Stimulated activated CD4-positive, alpha-beta T cell treated with anti-CD3 and anti-CD28 coated beads, Interleukin-15, amount 100 ng/mL, for 1 hour (primary cell): ENCODE data around the gene ZNF337.
A peak's percentile ranks its signal among the peaks of the same experiment; 100 is the strongest.
"Not testable (repeated sequence)": the region's sequence is repeated elsewhere in the genome, so short reads cannot be mapped to it uniquely, and the experiment has no call there.

ENCODE experiments used
- DNase-seq, 2 donors: peaks; one replicate each; pipeline ENCODE4 v3.0.0-alpha.2; 2020; ENCODE audit warnings: low read depth in 1 of 2, low spot score in 1 of 2

ZNF337 gene

DNA sequence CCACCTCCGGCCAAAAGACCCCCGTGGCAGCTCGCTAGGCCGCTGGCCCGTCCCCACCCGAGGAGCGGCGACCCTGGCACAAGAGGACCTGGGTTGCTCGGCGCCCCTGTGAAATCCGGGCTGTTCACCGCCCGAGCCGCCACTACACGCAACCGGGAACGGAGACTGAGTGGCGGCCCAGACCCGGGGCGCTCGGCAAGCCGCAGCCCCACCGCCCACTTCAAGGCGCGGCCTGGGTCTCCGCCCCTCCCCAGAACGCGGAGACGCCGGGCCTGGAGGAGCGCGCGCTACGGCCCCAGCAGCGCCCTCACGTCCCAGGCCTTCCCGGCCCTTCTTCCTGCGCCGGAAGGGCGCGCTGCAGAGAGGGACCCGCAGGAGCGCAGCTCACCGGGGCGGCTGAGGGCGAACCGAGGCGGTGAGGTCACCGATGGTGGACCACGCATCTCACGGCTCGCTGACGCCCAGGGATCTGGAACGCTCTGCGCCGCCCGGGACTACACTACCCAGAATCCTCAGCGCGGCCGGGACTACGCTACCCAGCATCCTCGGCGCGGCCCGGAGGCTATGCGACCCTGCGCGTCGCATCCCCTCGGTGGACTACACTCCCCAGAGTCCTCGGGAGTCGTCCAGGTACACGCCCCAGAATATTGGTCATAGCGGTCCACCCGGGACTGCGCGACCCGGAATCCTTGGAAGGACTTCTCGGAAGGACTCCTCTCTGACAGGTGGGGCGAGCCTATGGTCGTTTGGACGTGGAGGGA lies at the start of gene ZNF337:
Gene ZNF337, minus strand, starts transcription at position 483 of the 761 bp plus-strand sequence. CDS start 10,436 bp downstream, outside the sequence.
- peak; percentile 83 to 90 for DNase-seq

DNA sequence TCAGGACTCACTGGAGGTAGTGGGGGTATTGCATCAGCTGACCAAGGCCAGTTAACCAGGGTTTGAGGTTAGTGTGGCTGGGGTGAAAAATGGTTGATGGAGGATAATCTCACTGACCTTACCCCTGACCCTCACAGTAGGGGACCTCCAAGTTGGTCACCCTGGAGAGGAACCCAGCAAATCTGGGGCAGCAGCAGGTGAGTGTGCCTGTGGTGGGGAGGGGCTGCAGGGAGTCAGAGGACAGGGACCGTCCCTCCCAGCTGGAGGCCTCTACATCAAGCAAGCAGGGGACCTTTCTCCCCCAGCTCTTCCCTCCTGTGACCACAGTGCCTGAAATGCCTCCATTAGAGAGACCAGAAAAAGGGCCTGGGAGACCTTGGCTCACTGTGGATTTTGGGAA lies 49.1 kb upstream of the ZNF337 start:
- DNase-seq: no peak

DNA sequence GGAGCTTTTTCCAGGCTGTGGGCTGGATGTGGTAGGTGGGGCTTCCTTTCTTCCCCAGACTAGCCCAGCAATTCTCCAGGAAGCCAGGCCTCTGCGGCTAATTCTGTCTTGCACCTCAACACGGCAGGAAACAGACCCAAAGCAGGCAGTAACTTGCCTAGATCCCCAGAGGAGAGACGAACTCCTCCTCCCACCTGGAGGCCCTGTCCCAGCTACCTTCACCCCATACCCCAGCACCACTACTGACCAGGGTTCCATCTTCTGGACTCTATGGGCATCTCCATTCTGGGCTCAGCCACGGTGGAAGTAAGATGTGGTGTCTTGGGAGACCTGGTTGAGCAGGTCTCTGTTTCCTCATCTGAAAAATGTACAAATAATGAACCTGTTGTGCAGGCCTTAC lies 48.4 kb upstream of the ZNF337 start:
- DNase-seq: no peak

DNA sequence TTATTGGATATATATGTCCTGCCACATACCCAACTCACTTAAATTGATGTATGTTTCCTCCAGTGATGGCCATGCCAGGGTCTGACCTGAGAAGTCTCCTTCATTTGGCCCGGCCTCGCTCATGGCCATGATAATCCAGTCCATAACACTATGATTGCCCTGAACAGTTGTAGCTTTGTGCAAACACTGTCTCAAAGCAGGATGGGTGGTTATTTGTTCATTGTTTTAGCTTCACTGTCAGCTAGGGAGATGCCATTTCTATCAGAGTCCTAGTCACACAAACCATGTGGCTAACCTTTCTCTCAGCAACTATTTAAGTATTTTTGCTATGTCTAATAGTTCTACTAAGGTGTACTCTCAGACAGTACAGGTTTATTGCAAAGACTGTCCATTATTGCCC lies 47.6 kb upstream of the ZNF337 start:
- DNase-seq: no peak

DNA sequence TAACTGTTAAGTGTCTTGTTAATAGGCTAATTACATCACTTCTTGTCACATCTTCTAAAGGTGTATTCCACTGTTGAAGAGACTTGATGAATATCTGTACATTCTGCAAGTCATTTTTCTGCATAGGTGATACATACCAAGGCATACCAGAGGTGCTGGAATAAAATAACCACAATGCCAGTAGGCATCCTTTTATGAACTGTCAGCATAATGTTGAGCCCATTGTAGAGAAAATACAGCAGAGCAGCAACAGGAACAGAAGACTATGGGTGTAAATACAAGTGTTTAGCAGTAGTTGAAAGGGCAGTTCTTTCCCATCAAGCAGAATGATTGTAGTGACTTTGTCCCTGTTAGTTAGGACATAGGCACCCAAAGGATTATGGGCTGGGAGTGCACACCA lies 44.4 kb upstream of the ZNF337 start:
- DNase-seq: no peak

DNA sequence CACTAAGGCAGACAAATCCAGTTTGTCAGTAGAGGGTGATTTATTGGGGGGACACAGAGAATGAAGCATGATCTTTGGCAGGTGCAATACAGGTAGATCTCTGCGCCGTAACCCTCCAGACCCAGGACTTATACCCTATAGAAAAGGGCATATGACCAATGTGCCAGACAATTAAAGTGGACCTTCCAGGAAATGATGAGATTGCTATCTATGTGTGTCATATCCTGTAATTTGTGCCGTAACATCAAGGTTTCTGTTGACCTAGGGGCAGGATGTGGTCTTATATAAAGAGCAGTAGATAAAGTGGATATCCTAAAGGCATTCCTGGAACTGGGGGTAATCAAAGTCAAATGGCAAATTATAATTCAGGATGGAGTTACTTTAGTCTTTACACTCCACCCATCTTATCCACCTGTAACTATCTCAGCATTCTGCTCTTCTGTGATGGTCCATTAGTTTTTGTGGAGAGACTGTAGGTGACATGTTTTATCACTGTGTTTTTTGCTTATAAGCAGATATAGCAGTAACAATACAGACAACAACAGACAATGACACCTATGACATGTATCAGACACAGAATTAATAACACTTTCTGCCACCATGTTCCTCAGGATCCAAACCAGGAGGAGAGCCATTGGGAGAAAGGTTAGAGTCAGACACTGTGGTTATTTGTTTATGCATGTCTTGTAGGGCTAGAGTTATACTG lies 43.1 kb upstream of the ZNF337 start:
- DNase-seq: no peak

DNA sequence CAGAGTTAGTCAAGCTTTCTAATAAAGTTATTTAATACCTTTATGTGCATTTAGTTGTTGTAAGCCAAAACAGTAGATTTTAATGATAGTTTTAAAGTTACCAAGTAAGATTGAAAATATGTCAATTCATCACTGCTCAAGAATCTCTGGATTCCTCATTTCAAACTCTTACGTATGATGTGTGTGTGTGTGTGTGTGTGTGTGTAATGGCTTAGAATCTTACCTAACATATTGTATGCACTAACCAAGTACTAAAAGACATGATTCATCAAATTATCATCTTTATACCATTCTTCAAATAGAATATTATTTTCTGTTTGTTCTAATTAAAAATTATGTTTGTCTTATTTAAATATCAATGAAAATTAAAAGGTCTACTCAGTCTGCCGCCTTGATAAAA lies 41.5 kb upstream of the ZNF337 start:
- DNase-seq: no peak

DNA sequence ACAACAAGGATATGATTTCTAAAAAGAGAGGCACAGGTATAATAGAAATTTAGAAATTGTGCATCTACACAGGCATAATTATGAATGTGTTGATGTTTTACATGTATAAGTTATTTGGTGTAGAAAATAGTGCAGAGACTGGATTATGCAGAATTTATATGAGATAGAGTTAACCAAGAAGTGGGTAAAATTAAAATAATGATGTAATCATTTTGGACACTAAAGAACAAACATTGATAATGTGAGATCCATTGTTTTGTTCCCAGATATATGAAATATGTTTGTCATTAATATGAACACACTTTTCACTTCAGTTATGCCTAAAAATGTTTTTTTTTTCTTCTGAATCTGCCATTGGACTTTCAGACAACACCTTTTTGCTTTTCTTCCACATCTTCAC lies 37.2 kb upstream of the ZNF337 start:
- DNase-seq: no peak

DNA sequence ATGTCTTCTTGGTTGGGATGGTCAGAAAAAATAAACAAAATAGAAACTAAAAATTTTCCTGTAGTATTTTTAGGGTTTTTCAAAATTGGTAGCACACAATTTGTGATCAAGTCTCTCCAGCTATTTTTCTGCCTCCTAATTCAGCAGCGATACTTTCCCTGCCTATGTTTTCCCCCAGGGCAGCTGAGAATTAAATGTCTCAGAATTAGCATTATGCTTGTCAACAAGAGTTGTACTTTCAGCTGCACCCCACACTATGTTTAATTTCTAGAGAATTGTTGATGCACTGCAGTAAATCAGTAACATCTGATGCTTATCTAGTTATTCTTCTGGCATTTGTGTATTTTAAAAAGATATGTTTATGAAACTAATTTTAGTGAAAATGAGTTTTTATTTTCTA lies 34.2 kb upstream of the ZNF337 start:
- no peak for DNase-seq

DNA sequence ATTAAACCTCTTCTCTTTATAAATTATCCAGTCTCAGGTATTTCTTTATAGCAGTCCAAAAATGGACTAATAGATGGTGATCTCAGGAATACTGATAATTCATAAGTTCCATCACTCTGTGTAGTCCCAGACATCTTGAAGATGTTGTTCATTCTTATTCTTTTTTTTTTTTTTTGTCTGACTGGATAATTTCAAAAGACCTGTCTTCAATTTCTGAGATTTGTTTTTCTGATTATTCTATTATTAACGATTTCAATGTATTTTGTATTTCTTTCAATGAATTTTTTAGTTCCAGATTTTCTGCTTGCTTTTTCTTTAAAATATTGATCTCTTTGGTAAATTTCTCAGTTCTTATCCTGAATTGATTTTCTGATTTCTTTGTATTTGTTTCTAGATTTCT lies 29.7 kb upstream of the ZNF337 start:
- no peak for DNase-seq

DNA sequence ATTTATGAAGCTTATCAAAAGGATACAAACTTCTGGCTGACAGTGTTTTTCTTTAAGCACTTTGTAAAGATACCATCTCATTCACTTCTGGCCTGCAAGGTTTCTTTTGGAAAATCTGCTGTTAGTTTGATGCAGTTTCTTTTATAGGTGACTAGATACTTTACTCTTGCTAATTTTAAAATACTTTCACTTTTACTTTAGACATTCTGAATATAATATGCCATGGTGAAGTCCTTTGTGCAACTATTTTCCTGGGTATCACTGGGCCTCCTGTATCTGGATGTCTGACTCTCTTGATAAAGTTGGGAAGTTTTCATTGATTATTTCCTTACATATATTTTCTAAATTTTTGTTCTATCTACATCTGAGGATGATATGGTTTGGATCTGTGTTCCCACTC lies 29.0 kb upstream of the ZNF337 start:
- no peak for DNase-seq

DNA sequence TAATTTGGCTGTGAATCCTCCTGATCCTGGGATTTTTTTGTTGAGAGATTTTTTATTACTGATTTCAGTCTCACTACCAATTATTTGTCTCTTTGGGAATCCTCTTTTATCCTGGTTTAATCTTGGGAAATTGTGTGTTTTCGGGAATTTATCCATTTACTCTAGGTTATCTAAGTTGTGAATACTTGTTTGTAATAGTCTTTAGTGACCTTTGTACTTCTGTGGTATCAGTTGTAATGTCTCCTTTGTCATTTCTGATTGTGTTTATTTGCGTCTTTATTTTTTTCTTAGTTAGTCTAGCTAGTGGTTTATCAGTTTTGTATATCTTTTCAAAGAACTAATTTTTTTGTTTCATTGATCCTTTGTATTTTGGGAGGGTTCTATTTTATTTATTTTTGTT lies 27.3 kb upstream of the ZNF337 start:
- no peak for DNase-seq

DNA sequence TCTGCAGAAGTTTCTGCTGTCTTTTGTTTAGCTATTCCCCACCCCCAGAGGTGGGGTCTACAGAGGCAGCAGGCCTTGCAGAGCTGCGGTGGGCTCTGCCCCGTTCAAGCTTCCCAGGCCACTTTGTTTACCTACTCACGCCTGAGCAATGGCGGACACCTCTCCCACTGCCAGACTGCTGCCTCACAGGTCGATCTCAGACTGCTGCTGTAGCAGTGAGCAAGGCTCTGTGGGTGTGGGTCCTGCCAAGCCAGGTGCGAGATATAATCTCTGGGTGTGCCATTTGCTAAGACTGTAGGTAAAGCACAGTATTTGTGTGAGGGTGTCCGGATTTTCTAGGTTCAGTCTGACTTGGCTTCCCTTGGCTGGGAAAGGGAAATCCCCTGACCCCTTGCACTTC lies 23.6 kb upstream of the ZNF337 start:
- no peak for DNase-seq

DNA sequence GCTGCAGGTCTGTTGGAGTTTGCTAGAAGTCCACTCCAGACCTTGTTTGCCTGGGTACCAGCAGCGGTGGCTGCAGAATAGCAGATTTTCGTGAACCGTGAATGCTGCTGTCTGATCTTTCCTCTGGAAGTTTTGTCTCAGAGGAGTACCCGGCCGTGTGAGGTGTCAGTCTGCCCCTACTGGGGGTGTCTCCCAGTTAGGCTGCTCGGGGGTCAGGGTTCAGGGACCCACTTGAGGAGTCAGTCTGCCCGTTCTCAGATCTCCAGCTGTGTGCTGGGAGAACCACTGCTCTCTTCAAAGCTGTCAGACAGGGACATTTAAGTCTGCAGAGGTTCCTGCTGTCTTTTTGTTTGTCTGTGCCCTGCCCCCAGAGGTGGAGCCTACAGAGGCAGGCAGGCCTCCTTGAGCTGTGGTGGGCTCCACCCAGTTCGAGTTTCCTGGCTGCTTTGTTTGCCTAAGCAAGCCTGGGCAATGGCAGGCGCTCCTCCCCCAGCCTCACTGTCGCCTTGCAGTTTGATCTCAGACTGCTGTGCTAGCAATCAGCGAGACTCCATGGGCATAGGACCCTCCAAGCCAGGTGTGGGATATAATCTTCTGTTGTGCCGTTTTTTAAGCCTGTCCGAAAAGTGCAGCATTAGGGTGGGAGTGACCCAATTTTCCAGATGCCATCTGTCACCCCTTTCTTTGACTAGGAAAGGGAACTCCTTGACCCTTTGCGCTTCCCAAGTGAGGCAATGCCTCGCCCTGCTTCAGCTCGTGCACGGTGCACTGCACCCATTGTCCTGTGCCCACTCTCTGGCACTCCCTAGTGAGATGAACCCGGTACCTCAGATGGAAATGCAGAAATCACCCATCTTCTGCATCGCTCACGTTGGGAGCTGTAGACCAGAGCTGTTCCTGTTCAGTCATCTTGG lies 22.5 kb upstream of the ZNF337 start:
- peak in 1 of 2 donors; percentile 21 for DNase-seq

DNA sequence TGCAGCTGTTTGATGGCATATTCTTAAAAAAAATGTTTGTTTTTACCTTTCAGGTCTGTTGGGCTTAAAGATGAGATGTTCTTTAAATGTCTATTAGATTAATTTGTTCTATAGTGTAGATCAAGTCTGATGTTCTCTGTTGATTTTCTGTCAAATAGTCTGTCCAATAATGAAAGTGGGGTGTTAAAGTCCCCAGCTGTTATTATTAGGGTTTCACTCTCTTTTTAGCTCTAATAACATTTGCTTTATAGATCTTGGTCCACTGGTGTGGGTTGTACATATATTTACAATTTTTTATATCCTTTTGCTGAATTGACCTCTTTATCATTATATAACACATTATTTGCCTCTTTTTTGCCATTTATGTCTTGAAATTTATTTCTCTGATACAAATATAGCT lies 11.0 kb upstream of the ZNF337 start:
- DNase-seq: no peak

DNA sequence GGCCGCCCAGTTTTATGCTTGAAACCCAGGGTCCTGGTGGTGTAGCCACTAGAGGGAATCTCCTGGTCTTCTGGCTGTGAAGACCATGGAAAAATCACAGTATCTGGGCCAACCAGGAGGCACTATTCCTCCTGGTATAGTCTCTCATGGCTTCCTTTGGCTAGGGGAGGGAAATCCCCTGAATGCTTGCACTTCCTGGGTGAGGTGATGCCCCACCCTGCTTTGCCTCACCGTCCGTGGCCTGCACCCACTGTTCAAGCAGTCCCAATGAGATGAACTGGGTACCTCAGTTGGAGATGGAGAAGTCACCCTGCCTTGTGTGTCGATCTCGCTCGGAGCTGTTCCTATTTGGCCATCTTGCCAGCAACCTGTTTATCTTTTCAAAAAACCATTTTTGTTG lies 10.1 kb upstream of the ZNF337 start:
- no peak for DNase-seq

DNA sequence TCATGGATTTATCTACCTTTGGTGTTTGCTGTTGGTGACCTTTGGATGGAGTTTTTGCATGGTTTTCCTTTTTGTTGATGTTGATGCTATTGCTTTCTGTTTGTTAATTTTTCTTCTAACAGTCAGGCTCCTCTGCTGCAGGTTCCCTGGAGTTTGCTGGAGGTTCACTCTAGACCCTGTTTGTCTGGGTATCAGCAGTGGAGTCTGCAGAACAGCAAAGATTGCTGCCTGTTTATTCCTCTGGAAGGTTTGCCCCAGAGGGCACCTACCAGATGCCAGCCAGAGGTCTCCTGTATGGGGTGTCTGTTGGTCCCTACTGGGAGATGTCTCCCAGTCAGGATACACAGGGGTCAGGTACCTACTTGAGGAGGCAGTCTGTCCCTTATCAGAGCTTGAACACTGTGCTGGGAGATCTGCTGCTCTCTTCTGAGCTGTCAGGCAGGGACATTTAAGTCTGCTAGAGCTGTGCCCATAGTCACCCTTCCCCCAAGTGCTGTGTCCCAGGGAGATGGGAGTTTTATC lies 9.2 kb upstream of the ZNF337 start:
- DNase-seq: no peak

DNA sequence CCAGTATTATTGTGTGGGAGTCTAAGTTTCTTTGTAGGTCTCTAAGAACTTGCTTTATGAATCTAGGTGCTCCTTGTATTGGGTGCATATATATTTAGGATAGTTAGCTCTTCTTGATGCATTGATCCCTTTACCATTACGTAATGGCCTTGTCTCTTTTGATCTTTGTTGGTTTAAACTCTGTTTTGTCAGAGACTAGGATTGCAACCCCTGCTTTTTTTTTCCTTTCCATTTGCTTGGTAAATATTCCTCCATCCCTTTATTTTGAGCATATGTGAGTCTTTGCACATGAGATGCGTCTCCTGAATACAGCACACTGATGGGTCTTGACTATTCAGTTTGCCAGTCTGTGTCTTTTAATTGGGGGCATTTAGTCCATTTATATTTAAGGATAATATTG lies 7.7 kb upstream of the ZNF337 start:
- not testable (repeated sequence) for DNase-seq

DNA sequence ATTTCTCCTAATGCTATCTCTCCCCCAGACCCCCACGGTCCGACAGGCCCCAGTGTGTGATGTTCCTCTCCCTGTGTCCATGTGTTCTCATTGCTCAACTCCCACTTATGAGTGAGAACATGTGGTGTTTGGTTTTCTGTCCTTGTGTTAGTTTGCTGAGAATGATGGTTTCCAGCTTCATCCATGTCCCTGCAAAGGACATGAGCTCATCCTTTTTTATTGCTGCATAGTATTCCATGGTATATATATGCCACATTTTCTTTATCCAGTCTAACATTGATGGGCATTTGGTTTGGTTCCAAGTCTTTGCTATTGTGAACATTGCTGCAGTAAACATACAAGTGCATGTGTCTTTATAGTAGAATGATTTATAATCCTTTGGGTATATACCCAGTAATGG lies 4.2 kb upstream of the ZNF337 start:
- not testable (repeated sequence) for DNase-seq

DNA sequence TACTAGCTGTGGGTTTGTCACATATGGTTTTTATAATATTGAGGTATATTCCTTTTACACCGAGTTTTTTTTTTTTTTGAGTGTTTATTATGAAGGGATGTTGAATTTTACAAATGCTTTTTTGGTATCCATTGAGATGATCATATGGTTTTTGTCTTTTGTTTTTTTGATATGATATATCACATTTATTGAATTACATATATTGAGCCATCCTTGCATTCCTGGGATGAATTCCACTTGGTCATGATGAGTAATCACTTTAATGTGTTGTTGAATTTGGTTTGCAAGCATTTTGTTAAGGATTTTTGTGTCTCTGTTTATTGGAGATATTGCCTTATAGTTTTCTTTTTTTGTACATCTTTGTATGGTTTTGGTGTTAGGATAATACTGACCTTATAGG lies 3.3 kb upstream of the ZNF337 start:
- DNase-seq: no peak

DNA sequence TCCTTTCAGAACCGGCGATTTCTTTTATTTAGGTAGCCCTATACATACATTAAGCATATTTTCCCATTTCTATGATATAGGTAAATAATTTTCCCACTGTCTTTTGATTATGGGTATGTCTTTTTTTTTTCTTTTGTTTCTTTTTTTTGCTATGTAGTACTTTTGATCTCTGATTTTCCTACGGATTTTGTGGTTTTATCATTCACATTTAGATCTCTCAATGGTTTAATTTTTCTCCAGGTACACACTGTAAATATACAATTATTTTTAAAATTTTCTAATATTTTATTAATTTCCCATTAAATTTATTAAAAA lies 436 bp upstream of the ZNF337 start:
- DNase-seq: no peak
